Mucosa of descending colon (tissue), 3 donors: ENCODE data around the gene CXXC5. TPM values are rescaled to one million over a fixed set of nuclear protein-coding genes. Genes with fewer than 3 reads are reported as not detected.
A peak's percentile ranks its signal among the peaks of the same experiment; 100 is the strongest.

Source experiments
- ATAC-seq: fragments of 200-7000 bp; cut with Tn5 transposase; one replicate; pipeline ENCODE4 v1.9.1; 2020; ENCODE audit warnings: mild to moderate bottlenecking, moderate library complexity
- DNase-seq, 3 donors: peaks; one replicate each; pipeline ENCODE4 v3.0.0-alpha.2; 2020
- H3K36me3 ChIP-seq: fragments of 200-600 bp; one replicate; pipeline ENCODE4 v1.8.0; 2021; ENCODE audit warnings: low read depth, mild to moderate bottlenecking
- H3K4me1 ChIP-seq: fragments of 200-600 bp; one replicate; pipeline ENCODE4 v1.8.0; 2021; ENCODE audit warnings: low read depth, mild to moderate bottlenecking
- H3K4me3 ChIP-seq: fragments of 200-600 bp; one replicate; pipeline ENCODE4 v1.8.0; 2021; ENCODE audit warnings: mild to moderate bottlenecking
- H3K9me3 ChIP-seq: fragments of 200-600 bp; one replicate; pipeline ENCODE4 v1.8.0; 2021; ENCODE audit warnings: mild to moderate bottlenecking
- CTCF ChIP-seq: fragments of 200-600 bp; IDR thresholded peaks from one replicate; pipeline ENCODE4 v1.8.0; 2022; ENCODE audit warnings: antibody characterized with exemption, mild to moderate bottlenecking
- intact Hi-C, 2 donors: fragments of 100-400 bp; cut with DNase I in 1 of 2; cut with micrococcal nuclease in 1 of 2; formaldehyde crosslinking; loops; one replicate each; pipeline versions ENCODE4 v1.11.0 to v1.11.1; 2022; cut with DNase I, micrococcal nuclease
- total RNA-seq, 3 donors: library from RNA; stranded (reverse); fragmentation: NEBNext Ultra II Directional in 2 of 3; extraction: Animal tissue kit (Norgen Biotek cat#: 25700) in 2 of 3; gene quantifications; one replicate each; pipeline versions ENCODE4 v1.2.1 to v1.2.4, GENCODE V29; 2021 to 2023
- donor health status: DM: no; HTN: no; CAD: no; lungs with moderate emphysema.
- donor health status: DM: no; HTN: no; CAD: no.
- donor health status: DM: no; HTN: yes; CAD: no.

Gene CXXC5
- total RNA-seq, 3 donors from 2014 or later, result 28.1 to 31.0 (median 28.3) TPM

DNA sequence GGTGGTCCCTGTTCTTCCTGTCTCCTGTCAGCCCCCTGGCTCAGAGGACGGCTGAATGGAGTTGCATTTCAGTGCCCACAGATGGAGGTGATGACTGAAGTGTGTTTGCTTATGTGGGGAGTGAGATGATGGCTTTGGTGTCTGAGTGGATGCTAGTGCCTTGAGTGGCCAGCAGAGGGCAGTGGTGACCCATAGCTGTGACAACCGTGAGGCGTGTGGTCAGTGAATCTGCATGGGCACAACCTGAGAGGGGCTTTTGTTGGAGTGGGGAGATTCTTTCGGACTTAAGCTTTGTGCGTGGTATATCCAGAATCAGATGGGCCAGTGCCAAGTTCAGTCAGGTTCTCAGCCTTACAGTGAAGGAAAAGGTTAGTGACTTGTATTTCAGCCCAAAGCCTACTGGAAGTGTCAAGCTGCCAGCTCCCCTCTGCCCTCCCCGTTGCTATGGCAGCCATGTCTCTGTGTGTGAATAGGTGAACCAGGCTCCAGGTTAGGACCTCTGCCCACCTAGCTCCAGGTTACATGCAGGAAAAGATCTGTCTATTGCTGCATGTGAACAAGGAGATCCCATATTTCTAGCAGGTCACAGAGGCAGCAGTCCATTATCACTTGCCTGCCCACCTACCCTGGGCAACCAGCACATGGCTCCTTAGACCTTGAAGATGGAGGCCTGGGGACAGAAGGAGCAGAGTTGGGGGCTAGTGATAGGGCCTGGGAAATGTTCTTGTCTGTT is 14.7 kb upstream of the CXXC5 start:
- DNase-seq, result peak; percentile 66 to 74 (median 69)
- peaks cover 41% of the 10 kb centered on the region for H3K4me1 ChIP-seq
- peak; percentile 86 for TF ChIP-seq CTCF
- ATAC-seq, result peak; percentile 37
- no peaks in the 10 kb centered on the region for H3K9me3 ChIP-seq
- no peaks in the 10 kb centered on the region for H3K36me3 ChIP-seq
- intact Hi-C loops, result loop anchor here (2.0 to 10.0 kb wide), 4 partner anchors 59 to 131 kb away; no protein-coding TSS in a partner anchor
- no peak overlapping the region for H3K4me3 ChIP-seq

DNA sequence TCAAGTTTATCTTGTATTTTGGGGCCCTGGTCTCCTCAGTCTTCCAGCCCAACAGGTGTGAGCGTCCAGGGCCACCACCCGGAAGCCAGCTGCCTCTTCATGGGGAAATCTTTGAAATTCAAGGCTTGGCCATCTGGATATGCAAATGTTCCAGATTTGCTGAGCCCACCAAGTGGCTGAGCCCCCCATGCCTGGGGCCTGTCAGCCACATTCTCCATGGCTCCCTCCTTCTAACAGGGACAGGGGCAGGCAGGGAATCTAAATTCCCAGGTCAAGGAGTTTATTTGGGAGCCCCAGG is 14.2 kb upstream of the CXXC5 start:
- ATAC-seq (no peak), DNase-seq (peak in 1 of 3 donors; percentile 7)
- Histone ChIP-seq H3K9me3 (no peaks in the 10 kb centered on the region), H3K4me1 (peaks cover 46% of the 10 kb centered on the region), H3K36me3 (no peaks in the 10 kb centered on the region), H3K4me3 (no peak overlapping the region)
- intact Hi-C loops, result loop anchor here (5.0 to 10.0 kb wide), 3 partner anchors 58 to 128 kb away; no protein-coding TSS in a partner anchor
- no peak for TF ChIP-seq CTCF

DNA sequence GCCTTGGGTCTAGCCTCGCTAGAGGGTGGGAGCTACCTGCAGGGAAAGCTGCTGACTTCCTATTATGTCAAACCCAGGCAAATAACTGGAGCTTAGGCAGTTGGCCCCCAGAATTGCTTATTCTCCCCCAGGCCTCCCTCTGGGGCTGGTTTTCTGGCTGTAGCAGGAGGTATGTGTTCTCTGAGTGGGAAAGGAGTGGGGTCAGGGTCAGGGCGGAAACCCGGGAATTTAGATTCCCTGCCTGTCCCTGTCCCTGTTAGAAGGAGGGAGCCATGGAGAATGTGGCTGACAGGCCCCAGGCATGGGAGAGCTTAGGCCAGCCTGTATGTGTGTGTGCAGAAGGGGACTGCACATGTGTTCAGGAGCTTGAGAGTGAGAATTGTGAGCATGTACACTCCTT is 13.6 kb upstream of the CXXC5 start:
- intact Hi-C loops, result loop anchor here (5.0 to 10.0 kb wide), 3 partner anchors 58 to 128 kb away; no protein-coding TSS in a partner anchor
- no peak overlapping the region for H3K4me3 ChIP-seq
- peaks cover 48% of the 10 kb centered on the region for H3K4me1 ChIP-seq
- no peaks in the 10 kb centered on the region for H3K36me3 ChIP-seq
- no peaks in the 10 kb centered on the region for H3K9me3 ChIP-seq
- no peak for TF ChIP-seq CTCF
- ATAC-seq (no peak), DNase-seq (no peak)

GRCh38 chr5:139635191-139635590 is 13.0 kb upstream of the CXXC5 start:
- intact Hi-C loops, result loop anchor here in 1 of 2 donors (10.0 kb wide), 1 partner anchor 60 kb away; no protein-coding TSS in a partner anchor
- no peak for ATAC-seq
- Histone ChIP-seq H3K36me3 (no peaks in the 10 kb centered on the region), H3K4me1 (peaks cover 48% of the 10 kb centered on the region), H3K4me3 (no peak overlapping the region), H3K9me3 (no peaks in the 10 kb centered on the region)
- DNase-seq, result peak in 1 of 3 donors; percentile 17
- no peak for TF ChIP-seq CTCF

DNA sequence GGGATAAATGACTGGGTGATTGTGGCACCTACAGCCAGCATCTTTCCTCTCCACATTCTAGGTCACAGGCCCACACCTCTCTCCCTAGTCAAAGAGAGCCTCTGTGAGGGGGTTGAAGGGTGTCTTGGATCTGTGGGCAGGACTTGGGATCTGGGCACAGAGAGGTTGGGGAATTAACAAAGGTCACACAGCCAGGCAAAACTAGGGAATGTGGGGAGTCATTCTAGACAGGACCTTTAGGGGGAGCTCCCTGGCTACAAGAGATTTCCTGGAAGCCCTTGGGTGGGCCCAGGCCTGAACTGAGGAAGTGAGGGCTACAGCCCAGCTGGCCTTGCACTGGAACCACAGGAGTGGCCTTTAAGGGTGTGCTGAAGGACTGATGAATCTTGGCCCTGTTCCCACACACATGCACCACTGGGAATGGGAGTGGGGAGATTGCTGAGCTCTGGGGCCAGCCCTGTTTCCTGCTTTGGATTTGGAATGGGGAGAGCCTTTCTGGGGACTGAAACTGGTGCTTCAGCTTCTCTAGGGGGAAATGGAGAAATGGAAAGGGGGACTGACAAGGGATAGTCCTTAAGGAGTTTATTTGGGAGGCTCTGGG is 12.4 kb upstream of the CXXC5 start:
- intact Hi-C loops, result loop anchor here in 1 of 2 donors (10.0 kb wide), 1 partner anchor 59 kb away; no protein-coding TSS in a partner anchor
- Histone ChIP-seq H3K4me3 (no peak overlapping the region), H3K4me1 (peaks cover 48% of the 10 kb centered on the region), H3K36me3 (no peaks in the 10 kb centered on the region), H3K9me3 (no peaks in the 10 kb centered on the region)
- TF ChIP-seq CTCF, result peak; percentile 54
- peak; percentile 81 to 91 (median 87) for DNase-seq
- ATAC-seq, result peak; percentile 61
